H1 (cell line): Measurements from ENCODE around the gene LCN2. TPM values are rescaled to one million over a fixed set of nuclear protein-coding genes. Genes with fewer than 3 reads are reported as not detected.

Source experiments
- POLR2A ChIP-seq, 2 experiments: IDR thresholded peaks; 1 replicate in 1 of 2; 2 replicates in 1 of 2; pipeline ENCODE4 v1.6.1; 2011; ENCODE audit warnings: low read depth in 2 of 2, low read length in 2 of 2, mild to moderate bottlenecking in 2 of 2; ENCODE audit errors: control extremely low read depth in 1 of 2
- ZNF274 ChIP-seq: IDR thresholded peaks from 2 replicates; pipeline ENCODE4 v1.7.0; 2012; ENCODE audit warnings: low read length, borderline replicate concordance; ENCODE audit errors: extremely low read depth
- polyA plus RNA-seq, 7 experiments: library from polyadenylated mRNA; depleted of rRNA in 3 of 7; stranded (reverse) in 5 of 7; unstranded in 2 of 7; fragments of >200 nt in 5 of 7; fragments of 200-250 nt in 2 of 7; gene quantifications; 1 replicate in 5 of 7; 2 replicates in 1 of 7; 4 replicates in 1 of 7; pipeline versions ENCODE4 v1.2.1 to v1.2.3, GENCODE V29; 2011 to 2013; ENCODE audit warnings: missing spikeins in 2 of 7, mixed read lengths in 2 of 7
- total RNA-seq: library from RNA; stranded (reverse); fragmentation: NEBNext Ultra II Directional; extraction: Animal tissue kit (Norgen Biotek cat#: 25700); gene quantifications from 2 replicates; pipeline ENCODE4 v1.2.1, GENCODE V29; 2021

The LCN2 gene
- total and polyA plus RNA-seq, 2 of the 8 experiments (the other 6 are each of a cell fraction or from before 2014, with no cell fraction given): 1.1 to 1.6 TPM

DNA sequence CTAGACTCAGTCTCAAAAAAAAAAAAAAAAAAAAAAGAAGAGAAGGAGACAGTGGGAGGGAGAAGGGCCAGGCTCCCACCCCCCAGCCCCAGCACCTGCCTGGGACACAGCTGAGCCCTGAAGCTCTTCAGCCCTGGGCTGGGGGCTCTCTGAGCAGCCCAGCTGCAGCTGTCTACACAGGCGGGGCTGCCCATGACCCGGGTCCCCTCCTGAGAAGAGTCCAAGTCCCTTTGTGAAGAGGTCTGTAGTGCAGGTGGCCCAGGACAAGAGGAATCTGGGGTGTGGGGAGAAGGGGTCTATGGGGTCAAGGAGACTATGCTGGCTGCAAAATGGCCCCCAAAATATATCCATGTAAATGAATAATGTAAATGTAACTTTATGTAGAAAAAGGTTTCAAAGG lies 6.7 kb upstream of the LCN2 start (continued):
- TF ChIP-seq POLR2A (IDR thresholded peaks at IDR 0.05; ENCODE audit: control extremely low read depth in 1 of 2, low read depth in 2 of 2, low read length in 2 of 2) (no peak), ZNF274 (no peak)
